ENCODE data around the gene PCP4. TPM values are rescaled to one million over a fixed set of nuclear protein-coding genes. Genes with fewer than 3 reads are reported as not detected.

PCP4 gene
- total RNA-seq, 1 donor from 2014 or later: not detected

DNA sequence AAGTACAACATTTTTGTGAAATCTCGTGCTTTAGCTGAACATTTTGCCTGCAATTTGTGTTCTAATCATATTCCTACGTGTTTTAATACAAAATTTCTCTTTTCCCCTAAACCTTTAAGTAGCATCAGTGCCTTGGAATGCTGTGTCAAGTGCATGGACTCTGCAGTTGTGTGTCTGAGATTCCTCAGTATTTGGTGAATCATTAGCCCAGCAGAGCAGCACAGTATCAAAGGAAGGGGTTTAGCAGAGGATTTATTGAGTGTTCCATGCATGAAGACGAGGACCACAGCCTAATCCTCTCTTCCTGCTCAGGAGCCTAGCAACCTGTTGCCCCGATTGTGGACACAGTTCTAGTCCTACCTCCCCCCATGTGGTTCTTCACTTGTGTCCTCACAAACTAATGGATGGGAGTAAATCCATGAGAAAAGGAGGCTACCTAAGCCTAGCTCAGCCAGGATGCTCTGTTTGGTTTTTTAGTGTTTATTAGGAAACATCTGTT is 29.3 kb upstream of the PCP4 start:
- Mint-ChIP-seq H3K4me3 (ENCODE audit: unreplicated experiment) (no peak overlapping the region), H3K4me1 (ENCODE audit: unreplicated experiment) (no peaks in the 10 kb centered on the region), H3K27ac (ENCODE audit: unreplicated experiment) (no peak overlapping the region), H3K27me3 (ENCODE audit: unreplicated experiment) (peaks cover 3% of the 10 kb centered on the region), H3K36me3 (ENCODE audit: low read depth, unreplicated experiment) (no peaks in the 10 kb centered on the region), H3K9me3 (ENCODE audit: unreplicated experiment) (no peaks in the 10 kb centered on the region)
- DNase-seq (ENCODE audit: low spot score): no peak
- TF ChIP-seq, protein P1, sequence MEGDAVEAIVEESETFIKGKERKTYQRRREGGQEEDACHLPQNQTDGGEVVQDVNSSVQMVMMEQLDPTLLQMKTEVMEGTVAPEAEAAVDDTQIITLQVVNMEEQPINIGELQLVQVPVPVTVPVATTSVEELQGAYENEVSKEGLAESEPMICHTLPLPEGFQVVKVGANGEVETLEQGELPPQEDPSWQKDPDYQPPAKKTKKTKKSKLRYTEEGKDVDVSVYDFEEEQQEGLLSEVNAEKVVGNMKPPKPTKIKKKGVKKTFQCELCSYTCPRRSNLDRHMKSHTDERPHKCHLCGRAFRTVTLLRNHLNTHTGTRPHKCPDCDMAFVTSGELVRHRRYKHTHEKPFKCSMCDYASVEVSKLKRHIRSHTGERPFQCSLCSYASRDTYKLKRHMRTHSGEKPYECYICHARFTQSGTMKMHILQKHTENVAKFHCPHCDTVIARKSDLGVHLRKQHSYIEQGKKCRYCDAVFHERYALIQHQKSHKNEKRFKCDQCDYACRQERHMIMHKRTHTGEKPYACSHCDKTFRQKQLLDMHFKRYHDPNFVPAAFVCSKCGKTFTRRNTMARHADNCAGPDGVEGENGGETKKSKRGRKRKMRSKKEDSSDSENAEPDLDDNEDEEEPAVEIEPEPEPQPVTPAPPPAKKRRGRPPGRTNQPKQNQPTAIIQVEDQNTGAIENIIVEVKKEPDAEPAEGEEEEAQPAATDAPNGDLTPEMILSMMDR (IDR thresholded peaks at IDR 0.05; ENCODE audit: unreplicated experiment): no peak

DNA sequence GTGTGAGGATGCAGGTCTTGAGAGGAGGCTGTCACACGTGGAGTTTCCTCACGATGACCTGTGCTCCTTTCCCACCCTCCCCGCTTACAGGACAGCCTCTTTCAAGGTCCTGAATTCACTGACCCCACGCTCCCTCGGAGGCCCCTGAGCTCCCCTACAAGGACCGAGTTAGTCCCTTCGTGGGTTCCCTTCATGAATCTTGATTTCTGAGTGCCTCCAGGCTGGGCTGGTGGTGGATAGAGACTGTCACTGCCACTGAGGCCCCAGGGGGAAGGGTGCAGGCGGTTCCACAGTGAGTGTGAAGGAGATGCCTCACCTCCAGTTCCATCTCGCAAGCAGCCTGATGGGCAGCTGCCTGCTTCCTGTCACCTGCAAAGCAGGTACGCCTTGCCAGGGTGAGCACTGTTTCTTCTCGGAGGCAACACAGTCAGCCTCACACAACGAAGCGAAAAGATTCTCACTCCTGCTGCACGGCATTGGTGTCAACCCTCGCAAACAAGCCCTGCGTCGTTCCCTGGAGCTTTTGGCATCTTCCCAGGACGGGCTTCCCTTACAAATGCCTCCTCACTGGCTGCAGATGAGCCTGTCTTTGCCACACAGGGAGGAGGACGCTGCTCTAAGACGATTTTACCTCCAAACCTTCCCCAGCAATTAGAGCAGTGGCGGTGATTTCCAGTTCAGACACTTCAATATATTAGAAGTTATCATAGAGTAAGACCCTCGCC is 26.7 kb upstream of the PCP4 start:
- DNase-seq (ENCODE audit: low spot score): no peak
- H3K27me3 Mint-ChIP-seq (ENCODE audit: unreplicated experiment): peaks cover 3% of the 10 kb centered on the region
- H3K4me3 Mint-ChIP-seq (ENCODE audit: unreplicated experiment): no peak overlapping the region
- no peaks in the 10 kb centered on the region for H3K36me3 Mint-ChIP-seq (ENCODE audit: low read depth, unreplicated experiment)
- TF ChIP-seq, protein P1 (IDR thresholded peaks at IDR 0.05; ENCODE audit: unreplicated experiment): no peak
- H3K9me3 Mint-ChIP-seq (ENCODE audit: unreplicated experiment): no peaks in the 10 kb centered on the region
- H3K27ac Mint-ChIP-seq (ENCODE audit: unreplicated experiment): no peak overlapping the region
- no peaks in the 10 kb centered on the region for H3K4me1 Mint-ChIP-seq (ENCODE audit: unreplicated experiment)

DNA sequence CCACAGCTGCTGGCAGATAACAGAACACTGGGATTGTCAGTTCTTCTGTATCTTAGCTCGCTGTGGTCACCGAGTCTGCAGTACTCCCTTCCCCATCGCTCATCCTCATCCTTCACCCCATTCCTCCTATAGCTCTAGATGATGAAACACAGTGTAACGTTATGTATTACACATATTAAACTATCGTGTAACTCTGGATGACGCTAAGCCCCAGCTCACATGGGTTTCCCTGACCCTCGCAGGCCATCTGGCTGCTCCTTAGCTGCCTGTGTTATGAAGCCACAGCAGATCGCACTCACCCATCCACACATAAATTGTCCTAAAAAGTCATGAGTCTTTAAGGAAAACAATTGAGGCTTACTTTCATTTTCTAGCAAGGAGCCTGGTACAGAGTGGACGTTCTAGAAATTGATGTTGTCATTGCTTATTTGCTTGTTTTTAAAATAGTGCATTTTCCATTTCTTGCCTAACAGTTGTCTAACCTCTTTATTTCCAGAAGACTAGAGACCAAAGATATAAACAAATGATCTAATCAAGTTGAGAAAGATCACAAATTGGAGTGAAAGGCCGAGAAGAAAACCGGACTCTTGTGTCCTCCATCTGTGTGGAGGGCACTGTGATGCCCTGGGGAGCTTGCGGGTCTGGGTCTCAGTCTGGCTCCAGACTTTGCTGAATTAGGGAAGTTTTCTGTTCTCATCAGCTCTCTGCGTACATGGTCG is 24.3 kb upstream of the PCP4 start:
- H3K27me3 Mint-ChIP-seq (ENCODE audit: unreplicated experiment): peaks cover 4% of the 10 kb centered on the region
- H3K4me3 Mint-ChIP-seq (ENCODE audit: unreplicated experiment): no peak overlapping the region
- no peak for DNase-seq (ENCODE audit: low spot score)
- TF ChIP-seq, protein P1 (IDR thresholded peaks at IDR 0.05; ENCODE audit: unreplicated experiment): no peak
- H3K9me3 Mint-ChIP-seq (ENCODE audit: unreplicated experiment): no peaks in the 10 kb centered on the region
- no peaks in the 10 kb centered on the region for H3K36me3 Mint-ChIP-seq (ENCODE audit: low read depth, unreplicated experiment)
- H3K4me1 Mint-ChIP-seq (ENCODE audit: unreplicated experiment): no peaks in the 10 kb centered on the region
- H3K27ac Mint-ChIP-seq (ENCODE audit: unreplicated experiment): no peak overlapping the region

DNA sequence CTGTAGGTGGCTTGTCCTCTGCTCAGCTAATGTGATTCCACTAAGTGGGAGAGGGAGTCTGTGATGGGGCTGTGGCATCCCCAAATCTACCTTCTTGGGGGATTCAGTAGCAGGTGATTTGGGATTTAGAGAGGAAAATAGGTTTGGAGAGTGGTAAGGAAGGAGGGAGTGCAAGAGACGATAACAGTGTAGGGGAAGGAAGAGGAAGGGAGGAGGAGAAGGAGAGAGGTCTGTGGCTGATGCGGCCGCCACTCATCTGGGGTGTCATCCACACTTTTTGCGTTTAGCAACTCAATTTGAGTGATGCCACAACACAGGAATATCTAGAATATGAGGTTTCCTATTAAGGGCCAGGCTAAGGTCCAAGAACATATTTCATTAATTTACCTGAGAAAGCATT is 23.8 kb upstream of the PCP4 start:
- no peak for DNase-seq (ENCODE audit: low spot score)
- H3K27ac Mint-ChIP-seq (ENCODE audit: unreplicated experiment): no peak overlapping the region
- no peaks in the 10 kb centered on the region for H3K4me1 Mint-ChIP-seq (ENCODE audit: unreplicated experiment)
- no peaks in the 10 kb centered on the region for H3K36me3 Mint-ChIP-seq (ENCODE audit: low read depth, unreplicated experiment)
- H3K27me3 Mint-ChIP-seq (ENCODE audit: unreplicated experiment): peaks cover 3% of the 10 kb centered on the region
- H3K4me3 Mint-ChIP-seq (ENCODE audit: unreplicated experiment): no peak overlapping the region
- H3K9me3 Mint-ChIP-seq (ENCODE audit: unreplicated experiment): no peaks in the 10 kb centered on the region
- TF ChIP-seq, protein P1 (IDR thresholded peaks at IDR 0.05; ENCODE audit: unreplicated experiment): no peak

DNA sequence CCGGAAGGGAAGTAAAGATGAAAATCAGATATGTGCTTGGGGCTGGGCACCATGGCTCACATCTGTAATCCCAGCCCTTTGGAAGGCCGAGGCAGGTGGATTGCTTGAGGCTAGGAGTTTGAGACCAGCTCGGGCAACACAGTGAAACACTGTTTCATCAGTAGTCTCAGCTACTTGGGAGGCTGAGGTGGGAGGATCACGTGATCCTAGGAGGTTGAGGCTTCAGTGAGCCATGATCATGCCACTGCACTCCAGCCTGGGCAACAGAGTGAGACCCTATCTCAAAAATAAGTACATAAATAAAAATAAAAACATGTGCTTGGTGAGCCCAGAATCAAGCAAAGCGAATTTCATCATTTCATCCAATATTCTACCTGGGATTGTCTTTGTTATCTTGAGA is 23.3 kb upstream of the PCP4 start:
- H3K4me1 Mint-ChIP-seq (ENCODE audit: unreplicated experiment): no peaks in the 10 kb centered on the region
- TF ChIP-seq, protein P1 (IDR thresholded peaks at IDR 0.05; ENCODE audit: unreplicated experiment): no peak
- H3K4me3 Mint-ChIP-seq (ENCODE audit: unreplicated experiment): no peak overlapping the region
- H3K27ac Mint-ChIP-seq (ENCODE audit: unreplicated experiment): no peak overlapping the region
- peaks cover 3% of the 10 kb centered on the region for H3K27me3 Mint-ChIP-seq (ENCODE audit: unreplicated experiment)
- no peaks in the 10 kb centered on the region for H3K9me3 Mint-ChIP-seq (ENCODE audit: unreplicated experiment)
- no peak for DNase-seq (ENCODE audit: low spot score)
- no peaks in the 10 kb centered on the region for H3K36me3 Mint-ChIP-seq (ENCODE audit: low read depth, unreplicated experiment)
